Endothelial cell of umbilical vein (primary cell): ENCODE measurements around the gene DRAP1. TPM values are rescaled to one million over a fixed set of nuclear protein-coding genes. Genes with fewer than 3 reads are reported as not detected.

ENCODE experiments used
- BruUV-seq: library from RNA; stranded (reverse); fragments of 400-500 nt; replicated peaks from 2 replicates; lab custom pipeline; 2021; lab: Mats Ljungman, UMichigan
- CTCF ChIA-PET: fragments of 300-600, 350-600 bp; sonication (Branson Sonifier 250); formaldehyde crosslinking; loops from one replicate; lab custom pipeline; 2021; ENCODE audit warnings: antibody characterized with exemption, inconsistent platforms; lab: Charles Lee
- POLR2A ChIA-PET: fragments of 300-600, 350-600 bp; sonication (Branson Sonifier 250); formaldehyde crosslinking; loops from one replicate; lab custom pipeline; 2021; ENCODE audit warnings: antibody characterized with exemption, inconsistent platforms; lab: Charles Lee
- DNase-seq: peaks from one replicate; pipeline ENCODE4 v3.0.0-alpha.2; 2011; ENCODE audit warnings: low read depth, low spot score
- FAIRE-seq: peaks from 2 replicates; lab custom pipeline; 2011; peaks lifted over from hg19 to GRCh38; lab: Jason Lieb, UNC
- H2AFZ ChIP-seq: 2 replicates; pipeline ENCODE4 v1.6.0; 2012; ENCODE audit warnings: low read depth, low read length, control low read depth, inconsistent platforms
- H3K27ac ChIP-seq: 2 replicates; pipeline ENCODE4 v1.5.1; 2011; ENCODE audit warnings: low read depth, mild to moderate bottlenecking, control low read depth, low read length, moderate library complexity; ENCODE audit not compliant: insufficient read depth
- H3K27me3 ChIP-seq, 2 experiments: 2 replicates each; pipeline versions ENCODE4 v1.6.0 to v1.6.1; 2011; ENCODE audit warnings: low read length in 2 of 2, mixed read lengths in 1 of 2; ENCODE audit not compliant: control insufficient read depth in 2 of 2, insufficient read depth in 2 of 2
- H3K36me3 ChIP-seq, 2 experiments: 2 replicates in 1 of 2; 3 replicates in 1 of 2; pipeline ENCODE4 v1.5.1; 2011; ENCODE audit warnings: low read length in 2 of 2, mild to moderate bottlenecking in 1 of 2, moderate library complexity in 1 of 2; ENCODE audit not compliant: control insufficient read depth in 2 of 2, insufficient read depth in 2 of 2; ENCODE audit errors: extremely low read depth in 1 of 2
- H3K4me1 ChIP-seq: 3 replicates; pipeline ENCODE4 v1.5.1; 2011; ENCODE audit warnings: mild to moderate bottlenecking, low read length; ENCODE audit not compliant: control insufficient read depth, insufficient read depth; ENCODE audit errors: extremely low read depth
- H3K4me2 ChIP-seq: 2 replicates; pipeline ENCODE4 v1.6.1; 2011; ENCODE audit warnings: low read length, control low read depth, mixed read lengths; ENCODE audit not compliant: insufficient read depth
- H3K4me3 ChIP-seq, 3 experiments: fragments of 200-600 bp in 1 of 3; sonication (generic), shearing (Covaris generic) in 1 of 3; replicated peaks in 1 of 3; 2 replicates each; pipeline ENCODE4 v1.5.1; 2011 to 2016; ENCODE audit warnings: control low read depth in 3 of 3, low read length in 3 of 3, mild to moderate bottlenecking in 2 of 3, inconsistent platforms in 1 of 3, low read depth in 1 of 3, moderate library complexity in 1 of 3; ENCODE audit not compliant: insufficient read depth in 1 of 3
- H3K79me2 ChIP-seq: 2 replicates; pipeline ENCODE4 v1.6.0; 2012; ENCODE audit warnings: low read length, inconsistent platforms; ENCODE audit not compliant: control insufficient read depth, insufficient read depth
- H3K9ac ChIP-seq: replicated peaks from 2 replicates; pipeline ENCODE3; 2011; ENCODE audit warnings: low read length, control low read depth; ENCODE audit not compliant: insufficient read depth; ENCODE audit errors: extremely low read depth
- H3K9me1 ChIP-seq: replicated peaks from 3 replicates; pipeline ENCODE4 v1.6.0; 2011; ENCODE audit warnings: mild to moderate bottlenecking, low read length; ENCODE audit not compliant: control insufficient read depth, insufficient read depth; ENCODE audit errors: extremely low read depth
- H3K9me3 ChIP-seq: replicated peaks from 2 replicates; pipeline ENCODE4 v1.5.1; 2012; ENCODE audit warnings: low read length, inconsistent platforms; ENCODE audit not compliant: control insufficient read depth, insufficient read depth
- H4K20me1 ChIP-seq: replicated peaks from 2 replicates; pipeline ENCODE3; 2011; ENCODE audit warnings: mild to moderate bottlenecking, low read length; ENCODE audit not compliant: control insufficient read depth, insufficient read depth; ENCODE audit errors: extremely low read depth
- CTCF ChIP-seq, 2 donors: IDR thresholded peaks; 1 replicate in 1 of 2; 2 replicates in 1 of 2; pipeline ENCODE4 v1.5.1; 2011; ENCODE audit warnings: low read length in 2 of 2, mild to moderate bottlenecking in 2 of 2, moderate library complexity in 2 of 2, control low read depth in 1 of 2, inconsistent platforms in 1 of 2, low read depth in 1 of 2; ENCODE audit not compliant: insufficient read depth in 1 of 2; ENCODE audit errors: extremely low read depth in 1 of 2
- FOS ChIP-seq: IDR thresholded peaks from 2 replicates; pipeline ENCODE4 v1.6.1; 2011; ENCODE audit warnings: mild to moderate bottlenecking, low read length, moderate library complexity, borderline replicate concordance; ENCODE audit not compliant: insufficient read depth
- GATA2 ChIP-seq: IDR thresholded peaks from 2 replicates; pipeline ENCODE4 v1.7.0; 2011; ENCODE audit warnings: low read depth, mild to moderate bottlenecking, moderate library complexity, mixed read lengths, low read length; ENCODE audit not compliant: insufficient read length, insufficient read depth
- MAX ChIP-seq: IDR thresholded peaks from 2 replicates; pipeline ENCODE4 v1.6.1; 2011; ENCODE audit not compliant: insufficient read depth, insufficient read length
- MYC ChIP-seq: IDR thresholded peaks from one replicate; pipeline ENCODE4 v1.6.1; 2011; ENCODE audit warnings: mild to moderate bottlenecking, low read depth, low read length
- POLR2AphosphoS5 ChIP-seq: IDR thresholded peaks from 2 replicates; pipeline ENCODE4 v1.6.1; 2012; ENCODE audit warnings: low read depth, mild to moderate bottlenecking, control low read depth, low read length, moderate library complexity; ENCODE audit not compliant: insufficient read depth
- dilution Hi-C: fragments of 300-500 bp; cut with MboI; formaldehyde crosslinking; loops from one replicate; pipeline ENCODE4 v1.15.0; 2019; ENCODE audit warnings: low sequenced_read_pairs; ENCODE audit not compliant: extremely low pct_ligation_motif_present
- intact Hi-C: fragments of 100-400 bp; cut with micrococcal nuclease; formaldehyde crosslinking; loops from one replicate; pipeline ENCODE4 v1.10.0; 2022
- polyA plus RNA-seq, 4 experiments: library from polyadenylated mRNA; depleted of rRNA in 3 of 4; stranded (reverse) in 3 of 4; unstranded in 1 of 4; fragments of >200 nt; gene quantifications; 2 replicates each; pipeline versions ENCODE4 v1.2.1 to v1.2.3, GENCODE V29; 2011 to 2012; ENCODE audit warnings: missing spikeins in 1 of 4
- total RNA-seq: library from RNA; stranded (reverse); gene quantifications from 2 replicates; pipeline ENCODE4 v1.2.3, GENCODE V29; 2021

DRAP1 gene
- total and polyA plus RNA-seq, 2 donors (not counting 3 experiments of a cell fraction or from before 2014, with no cell fraction given): 74.9 to 114 TPM

DNA sequence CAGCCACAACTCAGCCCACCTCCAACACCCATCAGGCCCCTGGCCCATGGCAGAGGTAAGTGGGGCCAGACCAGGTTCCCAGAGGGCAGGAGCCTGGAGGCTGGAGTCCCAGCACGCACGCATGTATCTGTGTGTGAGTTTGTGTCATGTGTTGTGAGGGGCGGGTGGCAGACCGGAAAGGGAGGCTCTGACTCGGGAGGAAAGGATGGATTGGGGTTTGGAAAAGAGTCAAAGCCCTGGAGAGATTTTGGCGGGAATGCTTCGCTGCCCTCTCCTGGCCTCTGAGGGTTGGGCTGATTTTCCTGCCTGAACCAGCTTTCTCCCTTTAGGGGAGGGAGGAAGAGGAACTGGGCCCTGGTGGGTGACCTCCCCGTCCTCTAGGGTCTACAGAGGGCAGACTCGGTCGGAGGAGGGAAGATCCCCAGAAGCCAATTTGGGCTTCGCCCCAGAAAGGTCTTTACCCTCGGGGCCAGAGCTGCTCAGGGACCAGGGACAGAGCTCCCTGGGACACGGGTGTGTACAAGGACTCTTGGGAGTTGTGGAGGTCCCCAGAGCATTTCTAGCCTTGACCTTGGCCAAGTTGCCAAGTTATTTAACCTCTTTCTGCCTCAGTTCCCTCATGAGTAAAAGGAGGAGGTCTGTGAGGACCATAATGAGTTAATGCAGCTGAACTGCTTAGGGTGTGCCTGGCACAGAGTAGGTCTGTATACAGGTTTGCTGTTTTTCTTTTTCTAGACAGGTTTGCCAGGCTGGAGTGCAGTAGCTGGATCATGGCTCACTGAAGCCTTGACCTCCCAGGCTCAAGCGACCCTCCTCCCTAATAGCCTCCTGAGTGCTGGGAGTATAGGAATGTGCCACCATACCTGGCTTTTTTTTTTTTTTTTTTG lies 7.3 kb upstream of the DRAP1 start:
- TF ChIP-seq MYC (no peak), MAX (no peak), CTCF (IDR thresholded peaks at IDR 0.05; ENCODE audit: extremely low read depth in 1 of 2, insufficient read depth in 1 of 2, low read depth in 1 of 2, low read length in 2 of 2) (peak in 1 of 2 donors; percentile 17), FOS (peak; percentile 18), POLR2AphosphoS5 (peak; percentile 74), GATA2 (no peak)
- BruUV-seq: TSS peak; percentile 8

More for the DNA sequence above, 7.3 kb upstream of the DRAP1 start:
- H3K27ac ChIP-seq: peak overlapping the region; percentile 74
- DNase-seq (peak; percentile 58), FAIRE-seq (peak; percentile 88)
- peak overlapping the region; percentile 10 for H3K9ac ChIP-seq
- H3K27me3 ChIP-seq: no peaks in the 10 kb centered on the region
- no peak overlapping the region for H3K4me3 ChIP-seq
- H2AFZ ChIP-seq: peak overlapping the region; percentile 5
- ChIA-PET CTCF (interaction anchor here (0.8 to 4.0 kb wide), 7 partner anchors 10 to 28 kb away, joined by 3 to 39 read pairs (median 4); partner anchors contain the start of genes CCDC85B and FIBP), POLR2A (interaction anchor here (1.0 to 1.6 kb wide), 5 partner anchors 10 to 23 kb away, joined by 3 to 10 read pairs (median 6); partner anchors contain the start of gene FOSL1)
- no peaks in the 10 kb centered on the region for H4K20me1 ChIP-seq
- dilution Hi-C loops (no loop called here), intact Hi-C loops (no loop called here)
- H3K4me1 ChIP-seq: peaks cover 46% of the 10 kb centered on the region
- no peaks in the 10 kb centered on the region for H3K36me3 ChIP-seq
- H3K9me3 ChIP-seq: no peaks in the 10 kb centered on the region
- H3K79me2 ChIP-seq: peaks cover 6% of the 10 kb centered on the region
- no peaks in the 10 kb centered on the region for H3K9me1 ChIP-seq
- H3K4me2 ChIP-seq: no peak overlapping the region
